Activated CD4-positive, CD25-positive, alpha-beta regulatory T cell (primary cell): ENCODE measurements around the gene FUOM.
A peak's percentile ranks its signal among the peaks of the same experiment; 100 is the strongest.

Experiments used
- DNase-seq, 4 experiments: peaks; one replicate each; lab custom pipeline; 2025; lab: John Stamatoyannopoulos, UW

FUOM gene

GRCh38 chr10:133350283-133350949, 7.4 kb downstream of the FUOM start:
- DNase-seq: no peak

GRCh38 chr10:133349577-133350011, 8.2 kb downstream of the FUOM start:
- DNase-seq: no peak

- DNase-seq: no peak
Observed at GRCh38 chr10:133349160-133349568, 8.7 kb downstream of the FUOM start.

- DNase-seq: no peak
Observed at GRCh38 chr10:133347710-133348517, 9.9 kb downstream of the FUOM start.

- no peak for DNase-seq
Observed at GRCh38 chr10:133346413-133346812, 11.4 kb downstream of the FUOM start.

GRCh38 chr10:133344236-133344635, 13.6 kb downstream of the FUOM start:
- DNase-seq: no peak

- no peak for DNase-seq
Observed at GRCh38 chr10:133343558-133343957, 14.3 kb downstream of the FUOM start.

- no peak for DNase-seq
Observed at GRCh38 chr10:133342942-133343341, 14.9 kb downstream of the FUOM start.

GRCh38 chr10:133341983-133342382, 15.8 kb downstream of the FUOM start:
- no peak for DNase-seq

GRCh38 chr10:133339708-133340380, 18.0 kb downstream of the FUOM start:
- no peak for DNase-seq

- no peak for DNase-seq
Observed at GRCh38 chr10:133338080-133339071, 19.4 kb downstream of the FUOM start.

GRCh38 chr10:133337370-133337725, 20.5 kb downstream of the FUOM start:
- no peak for DNase-seq

- peak; percentile 27 to 82 (median 63) for DNase-seq
Observed at GRCh38 chr10:133336577-133337369, 21.0 kb downstream of the FUOM start, which contains the start of gene CALY. CALY (minus strand) TSS chr10:133336896; CDS start chr10:133328989, 7,907 bp downstream.

GRCh38 chr10:133336118-133336576, 21.7 kb downstream of the FUOM start:
- DNase-seq: no peak

- DNase-seq: peak; percentile 59 to 69 (median 63)
Observed at GRCh38 chr10:133335246-133336117, 22.3 kb downstream of the FUOM start.

- DNase-seq: no peak
Observed at GRCh38 chr10:133334503-133335245, 23.1 kb downstream of the FUOM start.

- DNase-seq: no peak
Observed at GRCh38 chr10:133332936-133333699, 24.7 kb downstream of the FUOM start.
